MCF 10A (cell line): ENCODE results near the gene SEC24D. TPM values are rescaled to one million over a fixed set of nuclear protein-coding genes. Genes with fewer than 3 reads are reported as not detected.

Experiments
- BruUV-seq: library from RNA; stranded (reverse); fragments of 400-500 nt; replicated peaks from 2 replicates; lab custom pipeline; 2021; lab: Mats Ljungman, UMichigan
- CTCF ChIA-PET: fragments of 300-600 bp; sonication (Branson Sonifier 250); formaldehyde crosslinking; extraction: SDS; loops from one replicate; lab custom pipeline; 2021; ENCODE audit warnings: antibody characterized with exemption, inconsistent platforms; lab: Yijun Ruan, JAX
- POLR2A ChIA-PET: fragments of 300-600, 350-650 bp; sonication (Branson Sonifier 250); formaldehyde crosslinking; extraction: SDS; loops from one replicate; lab custom pipeline; 2020; ENCODE audit warnings: antibody characterized with exemption, inconsistent platforms; lab: Yijun Ruan, JAX
- DNase-seq: peaks from one replicate; pipeline ENCODE4 v3.0.0-alpha.2; 2018; ENCODE audit not compliant: unreplicated experiment
- H3K27ac Mint-ChIP-seq: one replicate; pipeline ENCODE4 v1.8.0; 2022; ENCODE audit warnings: mild to moderate bottlenecking, low read depth, mixed read lengths; ENCODE audit not compliant: unreplicated experiment
- H3K27me3 Mint-ChIP-seq: one replicate; pipeline ENCODE4 v1.8.0; 2022; ENCODE audit warnings: mixed read lengths; ENCODE audit not compliant: insufficient read depth, unreplicated experiment
- H3K36me3 Mint-ChIP-seq: one replicate; pipeline ENCODE4 v1.8.0; 2022; ENCODE audit warnings: mild to moderate bottlenecking, moderate library complexity, mixed read lengths; ENCODE audit not compliant: insufficient read depth, unreplicated experiment
- H3K4me1 Mint-ChIP-seq: one replicate; pipeline ENCODE4 v1.8.0; 2022; ENCODE audit warnings: mixed read lengths; ENCODE audit not compliant: insufficient read depth, unreplicated experiment
- H3K4me3 Mint-ChIP-seq: one replicate; pipeline ENCODE4 v1.8.0; 2022; ENCODE audit warnings: mild to moderate bottlenecking, moderate library complexity, mixed read lengths; ENCODE audit not compliant: unreplicated experiment
- H3K9me3 Mint-ChIP-seq: one replicate; pipeline ENCODE4 v1.8.0; 2022; ENCODE audit warnings: mixed read lengths; ENCODE audit not compliant: unreplicated experiment
- intact Hi-C: fragments of 100-400 bp; cut with micrococcal nuclease; formaldehyde crosslinking; loops from 2 replicates; pipeline ENCODE4 v1.14.1; 2022
- total RNA-seq: library from RNA; stranded (reverse); gene quantifications from 2 replicates; pipeline ENCODE4 v1.2.3, GENCODE V29; 2022
- TF ChIP-seq, protein P1 (sequence below): fragments of 200-600 bp; IDR thresholded peaks from one replicate; pipeline ENCODE4 v1.8.0; 2022; ENCODE audit warnings: antibody characterized with exemption, mild to moderate bottlenecking; ENCODE audit not compliant: unreplicated experiment

The SEC24D gene
- total RNA-seq, 1 experiment from 2014 or later = 117 TPM

- TF ChIP-seq, protein P1, sequence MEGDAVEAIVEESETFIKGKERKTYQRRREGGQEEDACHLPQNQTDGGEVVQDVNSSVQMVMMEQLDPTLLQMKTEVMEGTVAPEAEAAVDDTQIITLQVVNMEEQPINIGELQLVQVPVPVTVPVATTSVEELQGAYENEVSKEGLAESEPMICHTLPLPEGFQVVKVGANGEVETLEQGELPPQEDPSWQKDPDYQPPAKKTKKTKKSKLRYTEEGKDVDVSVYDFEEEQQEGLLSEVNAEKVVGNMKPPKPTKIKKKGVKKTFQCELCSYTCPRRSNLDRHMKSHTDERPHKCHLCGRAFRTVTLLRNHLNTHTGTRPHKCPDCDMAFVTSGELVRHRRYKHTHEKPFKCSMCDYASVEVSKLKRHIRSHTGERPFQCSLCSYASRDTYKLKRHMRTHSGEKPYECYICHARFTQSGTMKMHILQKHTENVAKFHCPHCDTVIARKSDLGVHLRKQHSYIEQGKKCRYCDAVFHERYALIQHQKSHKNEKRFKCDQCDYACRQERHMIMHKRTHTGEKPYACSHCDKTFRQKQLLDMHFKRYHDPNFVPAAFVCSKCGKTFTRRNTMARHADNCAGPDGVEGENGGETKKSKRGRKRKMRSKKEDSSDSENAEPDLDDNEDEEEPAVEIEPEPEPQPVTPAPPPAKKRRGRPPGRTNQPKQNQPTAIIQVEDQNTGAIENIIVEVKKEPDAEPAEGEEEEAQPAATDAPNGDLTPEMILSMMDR = no peak
- H3K4me1 Mint-ChIP-seq = peaks cover 13% of the 10 kb centered on the region
- H3K27me3 Mint-ChIP-seq = no peaks in the 10 kb centered on the region
- H3K27ac Mint-ChIP-seq = no peak overlapping the region
- POLR2A ChIA-PET = interaction anchor here (0.6 to 1.2 kb wide), 2 partner anchors 17 to 102 kb away, joined by 3 to 4 read pairs; no protein-coding TSS in a partner anchor
- DNase-seq = no peak
- intact Hi-C loops = no loop called here
- no peaks in the 10 kb centered on the region for H3K9me3 Mint-ChIP-seq
- BruUV-seq = no TSS peak
- no peak overlapping the region for H3K4me3 Mint-ChIP-seq
- H3K36me3 Mint-ChIP-seq = peaks cover 81% of the 10 kb centered on the region
- CTCF ChIA-PET = interaction anchor here (0.6 to 1.7 kb wide), 6 partner anchors 9 to 157 kb away, joined by 3 to 8 read pairs (median 4); no protein-coding TSS in a partner anchor
Measured at GRCh38 chr4:118732591-118733330, 103.2 kb downstream of the SEC24D start.

- ChIA-PET CTCF (interaction anchor here (1.4 kb wide), 1 partner anchor 9 kb away, joined by 5 read pairs; no protein-coding TSS in a partner anchor), POLR2A (interaction anchor here (1.3 kb wide), 1 partner anchor 46 kb away, joined by 3 read pairs; the partner anchor contains the start of gene METTL14)
- H3K36me3 Mint-ChIP-seq = peaks cover 90% of the 10 kb centered on the region
- no peak for DNase-seq
- H3K4me3 Mint-ChIP-seq = no peak overlapping the region
- TF ChIP-seq, protein P1 = no peak
- BruUV-seq = no TSS peak
- H3K9me3 Mint-ChIP-seq = no peaks in the 10 kb centered on the region
- peaks cover 13% of the 10 kb centered on the region for H3K4me1 Mint-ChIP-seq
- no peaks in the 10 kb centered on the region for H3K27me3 Mint-ChIP-seq
- intact Hi-C loops = no loop called here
- H3K27ac Mint-ChIP-seq = no peak overlapping the region
Measured at GRCh38 chr4:118730683-118731082, 105.2 kb downstream of the SEC24D start.

DNA sequence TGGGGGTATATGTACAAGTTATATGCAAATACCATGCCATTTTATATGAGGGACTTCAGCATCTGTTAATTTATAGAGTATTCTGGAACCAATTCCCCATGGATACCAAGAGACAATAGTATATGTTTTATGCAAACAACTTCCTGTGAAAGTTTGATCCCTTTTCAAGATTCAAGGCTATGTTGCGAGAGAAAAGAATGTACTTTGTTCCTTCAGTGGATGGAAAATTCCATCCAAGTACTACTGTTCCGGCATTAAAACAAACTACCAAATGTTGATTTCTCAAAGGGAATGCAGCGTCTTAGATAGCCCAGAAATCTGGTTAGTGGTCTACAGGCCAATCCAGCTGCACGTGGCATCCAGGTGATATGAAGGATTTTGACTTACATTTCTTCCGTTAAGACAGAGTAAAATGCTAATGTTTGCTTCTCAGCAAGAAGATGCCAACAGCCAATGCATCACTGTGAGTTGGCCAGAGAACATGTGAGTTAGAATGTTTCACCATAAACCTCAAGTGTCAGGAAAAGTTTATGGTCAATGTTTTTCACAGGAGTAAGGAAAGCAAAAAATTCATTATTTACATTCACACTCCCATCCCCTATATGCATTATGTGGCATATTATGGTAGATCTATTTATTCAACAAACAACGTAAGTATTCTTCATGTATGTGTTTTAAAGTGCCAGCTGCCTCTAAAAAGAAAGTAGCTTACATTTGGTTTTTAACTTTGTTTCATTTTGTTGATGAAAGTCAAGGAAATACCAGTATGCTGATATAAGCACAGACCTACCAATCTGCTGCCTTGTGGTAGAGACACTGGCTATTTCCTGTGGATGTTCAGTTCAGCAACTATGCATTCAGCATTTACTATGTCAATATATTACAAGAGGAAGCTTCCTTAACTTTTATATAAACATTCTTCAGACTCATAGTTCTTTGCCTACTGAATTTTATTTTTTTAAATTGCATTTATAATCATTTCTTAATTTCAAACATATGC is 106.3 kb downstream of the SEC24D start:
- no TSS peak for BruUV-seq
- Mint-ChIP-seq H3K4me3 (no peak overlapping the region), H3K4me1 (peaks cover 13% of the 10 kb centered on the region), H3K27me3 (no peaks in the 10 kb centered on the region), H3K36me3 (peaks cover 89% of the 10 kb centered on the region), H3K27ac (no peak overlapping the region), H3K9me3 (no peaks in the 10 kb centered on the region)
- DNase-seq = no peak
- ChIA-PET CTCF (interaction anchor here (0.8 to 1.4 kb wide), 3 partner anchors 10 to 45 kb away, joined by 3 to 5 read pairs (median 3); no protein-coding TSS in a partner anchor), POLR2A (interaction anchor here (1.3 kb wide), 1 partner anchor 44 kb away, joined by 3 read pairs; the partner anchor contains the start of gene METTL14)
- TF ChIP-seq, protein P1 = no peak
- intact Hi-C loops = no loop called here
